Inflammatory macrophage (primary cell): ENCODE measurements around the gene EHF.
A peak's percentile ranks its signal among the peaks of the same experiment; 100 is the strongest.

Experiments used
- DNase-seq, 2 donors: peaks; one replicate each; pipeline ENCODE4 v3.0.0-alpha.2; 2020 to 2022

The EHF gene

DNA sequence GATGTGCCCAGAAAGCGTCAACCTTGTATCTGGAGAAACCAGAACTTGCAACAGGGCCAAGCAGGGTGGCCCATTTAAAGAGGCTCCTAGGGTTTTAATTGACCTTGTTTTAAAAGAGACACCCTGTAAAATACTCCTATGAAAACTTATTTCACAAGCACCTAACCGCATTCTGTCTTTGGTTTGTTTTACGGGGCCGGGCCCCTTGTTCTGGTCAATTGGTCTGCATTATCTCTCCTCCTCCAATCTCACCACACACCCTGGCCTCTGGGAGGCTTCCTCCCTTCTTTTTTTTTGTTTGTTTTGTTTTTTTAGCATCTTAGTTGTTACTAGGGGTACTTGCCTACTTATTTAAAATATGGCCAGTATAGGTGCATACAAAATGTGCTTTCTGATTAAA, 4.7 kb downstream of the EHF start:
- no peak for DNase-seq

DNA sequence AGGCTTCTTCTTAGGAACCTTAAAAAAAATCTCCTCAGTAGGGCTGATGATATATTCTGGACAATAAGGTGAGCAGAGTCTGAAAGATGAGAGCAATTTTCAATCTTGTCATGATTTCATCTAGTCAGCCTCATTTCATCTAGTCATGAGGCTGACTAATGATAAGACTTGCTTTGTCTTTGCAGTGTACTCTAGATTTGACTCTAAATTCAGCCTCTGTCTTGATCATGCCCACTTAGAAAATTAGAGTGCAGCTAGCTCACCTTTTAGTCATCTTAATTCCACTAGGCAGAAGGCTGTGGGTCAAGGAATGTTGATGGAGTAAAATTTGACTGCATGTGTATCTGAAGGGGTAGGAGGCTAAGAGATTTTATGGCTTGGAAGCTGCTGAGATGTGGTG, 5.5 kb downstream of the EHF start:
- DNase-seq: no peak

DNA sequence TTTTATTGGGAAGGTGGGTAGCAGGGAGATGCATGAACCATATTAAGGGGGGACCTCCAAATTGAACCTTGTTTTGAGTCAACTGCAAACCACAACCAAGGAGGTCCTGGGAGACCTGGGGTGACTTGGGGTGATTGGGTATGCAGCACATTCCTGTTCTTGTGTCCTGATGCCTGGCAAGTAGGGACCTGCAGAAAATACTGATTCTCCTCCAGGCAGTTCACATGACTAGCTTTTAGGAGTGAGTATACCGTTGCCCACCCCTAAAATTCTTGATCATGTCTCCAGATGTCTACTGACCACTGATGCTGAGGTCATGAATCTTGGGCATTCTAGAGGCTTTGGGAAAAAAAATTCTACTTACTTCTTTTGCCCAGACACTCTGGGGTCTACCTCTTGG, 6.3 kb downstream of the EHF start:
- DNase-seq: no peak

DNA sequence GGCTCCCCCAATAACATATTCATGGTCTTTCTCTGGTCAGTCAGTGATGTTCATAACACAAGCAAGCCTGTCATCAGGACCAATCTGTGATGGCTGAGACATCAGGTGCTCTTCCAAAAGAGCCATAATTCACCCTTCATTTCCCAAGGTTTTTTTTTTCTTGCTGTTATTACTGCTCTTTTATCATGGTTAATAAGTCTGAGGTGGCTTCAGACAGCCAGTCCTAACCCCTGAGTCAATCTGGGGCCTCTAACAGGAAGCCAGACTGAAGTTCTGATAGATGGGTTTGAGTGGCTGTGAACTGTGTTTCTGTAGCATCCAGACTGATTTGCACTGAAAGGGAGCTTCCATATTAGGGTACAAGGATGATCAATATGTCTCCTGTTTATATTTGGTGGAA, 8.8 kb downstream of the EHF start:
- DNase-seq: no peak

DNA sequence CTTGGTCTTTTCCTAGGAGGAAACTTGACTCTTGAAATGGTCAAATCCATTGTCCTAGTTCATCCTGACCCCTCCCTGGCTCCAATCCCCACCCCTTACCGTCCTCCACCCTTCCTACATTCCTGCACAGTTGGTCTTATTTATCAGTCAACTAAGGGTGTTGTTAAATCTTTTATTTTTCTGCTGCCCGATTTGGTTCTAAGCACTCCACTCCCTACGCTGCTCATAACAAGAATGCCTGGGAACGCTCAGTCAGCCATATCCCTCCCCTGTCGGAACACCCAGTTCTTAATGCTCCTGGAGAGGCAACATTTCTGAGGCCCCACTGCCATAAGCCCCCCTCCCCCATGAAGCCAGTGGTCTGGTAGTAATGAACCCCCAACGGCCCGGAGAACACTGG, 9.7 kb downstream of the EHF start:
- no peak for DNase-seq

DNA sequence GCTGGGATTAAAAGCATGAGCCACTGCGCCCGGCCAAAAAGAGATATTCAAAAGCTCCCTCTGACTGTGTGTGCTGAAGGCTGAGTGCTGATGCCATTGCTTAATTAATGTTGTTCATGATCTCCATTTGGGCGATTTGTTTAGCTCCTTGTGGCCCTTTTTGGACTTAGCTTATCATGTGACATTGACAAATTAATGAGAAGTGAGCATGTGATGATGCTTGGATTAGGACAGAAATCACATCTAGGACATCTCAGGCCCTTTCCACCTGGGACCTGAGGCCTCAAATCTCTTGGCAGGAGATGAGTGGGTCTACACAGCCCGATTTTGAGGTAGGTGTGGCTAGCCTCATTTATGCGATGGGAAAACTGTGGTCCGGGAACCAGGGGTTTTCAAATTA, 10.4 kb downstream of the EHF start:
- DNase-seq: no peak

DNA sequence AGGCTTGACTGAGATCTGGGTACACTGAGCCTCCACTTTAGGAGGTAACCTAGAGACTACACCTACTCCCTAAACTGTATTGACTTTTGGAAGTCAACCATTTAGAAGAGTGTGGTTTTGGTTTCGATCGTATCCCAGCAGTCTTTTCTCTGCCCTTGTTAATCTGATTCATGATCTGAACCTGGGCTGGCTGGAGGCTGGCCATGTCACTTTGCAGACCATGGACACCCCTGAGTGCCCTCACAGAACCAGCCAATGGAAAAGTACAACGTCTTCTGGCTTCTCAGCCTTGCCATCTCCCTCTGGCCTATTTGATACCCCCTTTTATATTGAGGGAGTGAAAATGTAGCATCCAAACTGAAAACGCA, 10.8 kb downstream of the EHF start:
- DNase-seq: no peak

DNA sequence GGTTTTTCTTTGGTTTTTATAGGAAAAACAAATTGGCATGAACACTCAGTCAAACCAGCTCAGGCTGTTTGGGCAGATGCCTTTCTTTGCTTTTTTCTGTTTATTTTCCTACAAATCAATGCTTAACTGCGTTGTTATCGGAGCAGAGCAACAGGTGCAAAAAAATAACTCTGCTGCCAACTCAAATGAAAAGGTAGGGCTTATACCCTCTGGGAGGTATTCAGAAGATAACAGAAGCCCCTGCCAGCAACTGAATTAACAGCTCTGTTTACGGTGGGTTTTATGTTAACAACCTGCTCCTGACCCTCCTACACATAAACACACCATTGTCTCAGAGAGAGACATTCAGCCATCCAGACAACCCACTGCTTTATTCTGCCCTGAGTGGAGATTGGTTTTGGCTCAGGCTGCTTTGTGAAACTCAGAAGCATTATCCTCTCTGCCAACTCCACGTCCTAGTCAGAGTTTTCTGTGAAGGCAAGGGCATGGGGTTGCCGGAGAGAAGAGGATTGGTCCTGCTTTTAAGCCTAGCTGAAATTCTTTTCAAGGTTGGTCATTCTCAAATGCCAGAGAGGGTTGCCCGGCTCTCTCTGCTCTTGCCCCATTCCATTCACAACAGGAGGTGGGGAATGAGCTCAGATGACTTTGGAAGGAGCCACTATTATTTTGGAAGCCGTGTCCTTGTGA, 11.4 kb downstream of the EHF start:
- DNase-seq: no peak

DNA sequence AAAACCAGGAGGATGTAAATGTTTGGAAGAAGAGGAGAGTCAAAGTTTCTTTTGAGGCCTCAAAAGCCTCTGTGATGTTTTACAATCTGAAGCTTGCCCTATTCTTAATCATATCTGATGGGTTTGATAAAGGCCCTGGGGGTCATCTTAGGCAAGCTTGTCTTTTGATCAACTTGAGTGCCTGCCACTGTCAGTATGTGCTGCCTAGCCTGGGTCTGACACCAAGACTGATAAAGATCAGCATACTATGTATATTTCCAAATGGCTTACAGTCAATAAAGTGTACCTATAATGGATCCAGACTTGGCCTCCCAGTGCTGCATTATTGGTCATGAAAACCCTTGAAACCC, 12.7 kb downstream of the EHF start:
- no peak for DNase-seq

DNA sequence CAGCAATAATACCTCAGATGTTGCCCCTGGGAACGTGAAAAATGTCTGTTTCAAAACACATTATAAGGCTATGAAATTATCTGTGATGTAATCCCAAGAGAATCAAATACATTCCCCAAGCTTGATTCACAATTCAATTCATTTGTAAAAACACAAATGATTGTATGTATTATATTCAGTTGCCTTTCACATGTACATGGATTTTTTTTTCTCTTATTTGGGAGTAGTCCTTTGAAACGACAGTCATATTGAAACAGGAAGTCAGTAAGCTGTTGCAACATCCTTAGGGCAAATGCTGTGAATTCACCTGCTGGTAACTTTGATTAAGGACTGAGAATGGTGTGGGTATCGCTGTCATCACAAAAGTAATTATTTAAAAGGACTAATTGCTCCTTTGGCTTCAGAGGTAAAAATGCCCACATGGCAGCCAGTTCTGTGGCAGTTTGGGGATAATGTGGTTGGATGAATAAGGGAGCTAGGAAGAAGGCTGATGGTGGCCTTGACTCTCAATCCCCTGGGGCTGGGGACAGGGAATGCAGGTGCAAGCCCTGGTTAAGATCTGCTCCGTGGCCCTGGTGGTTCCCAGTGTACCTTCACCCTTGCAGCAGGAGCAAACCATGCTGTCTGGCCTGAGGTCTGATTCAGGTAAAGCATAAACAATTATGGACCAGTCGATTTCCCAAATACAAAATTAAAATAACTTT, 13.2 kb downstream of the EHF start:
- DNase-seq: peak; percentile 84 to 92

DNA sequence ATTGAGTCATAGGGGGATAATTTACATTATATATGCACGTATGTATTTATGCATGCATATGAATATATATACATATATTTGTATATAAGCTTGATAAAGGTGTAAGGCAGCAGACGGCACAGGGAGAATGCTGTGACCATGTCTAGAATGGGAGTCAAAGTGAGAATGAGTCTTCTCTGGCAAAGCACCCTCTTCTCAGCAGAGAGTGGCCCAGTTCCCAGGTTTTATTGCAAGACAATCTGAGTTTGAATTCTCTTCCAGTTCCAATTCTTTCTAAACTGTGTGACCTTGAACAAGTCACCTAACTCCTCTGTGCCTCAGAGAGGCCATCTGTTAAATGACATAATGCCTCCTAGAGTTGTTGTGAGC, 13.8 kb downstream of the EHF start:
- DNase-seq: no peak

DNA sequence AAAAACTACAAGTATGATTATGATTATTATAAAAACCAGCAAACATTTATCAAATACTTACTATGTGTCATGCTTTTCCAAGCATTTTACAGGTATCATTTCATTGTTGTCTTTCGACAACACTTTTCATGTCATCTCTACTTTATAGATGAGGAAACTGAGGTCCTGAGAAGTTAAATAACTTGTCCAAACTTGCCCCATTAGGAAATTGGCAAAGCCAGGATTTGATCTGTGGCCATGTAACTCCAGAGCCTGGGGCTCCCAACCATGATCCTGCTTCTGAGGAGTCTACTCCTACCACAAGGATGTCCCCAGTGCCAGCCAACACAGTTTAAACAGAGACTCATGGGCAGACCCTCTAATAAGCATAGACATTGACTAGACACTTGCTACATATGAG, 15.2 kb downstream of the EHF start:
- no peak for DNase-seq

DNA sequence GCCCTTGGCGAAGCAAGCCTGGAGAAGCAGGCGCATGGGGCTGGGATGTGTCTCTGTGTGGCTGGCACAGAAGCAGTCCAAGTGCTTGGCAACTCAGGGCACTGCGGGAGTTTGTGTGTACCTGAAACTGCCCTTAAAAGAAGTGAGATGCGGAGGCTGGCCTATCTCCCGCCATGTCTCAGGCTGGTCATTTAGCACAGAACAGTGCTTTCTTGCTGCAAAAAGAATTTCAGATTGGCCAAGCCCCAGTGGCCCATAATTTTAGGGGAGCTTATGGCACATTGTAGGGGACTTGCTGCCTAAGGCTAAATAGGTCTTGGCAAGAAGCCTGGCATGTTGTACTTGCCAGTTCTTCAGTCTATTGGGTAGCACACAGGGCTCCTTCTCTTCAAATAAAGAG, 16.4 kb downstream of the EHF start:
- DNase-seq: no peak

DNA sequence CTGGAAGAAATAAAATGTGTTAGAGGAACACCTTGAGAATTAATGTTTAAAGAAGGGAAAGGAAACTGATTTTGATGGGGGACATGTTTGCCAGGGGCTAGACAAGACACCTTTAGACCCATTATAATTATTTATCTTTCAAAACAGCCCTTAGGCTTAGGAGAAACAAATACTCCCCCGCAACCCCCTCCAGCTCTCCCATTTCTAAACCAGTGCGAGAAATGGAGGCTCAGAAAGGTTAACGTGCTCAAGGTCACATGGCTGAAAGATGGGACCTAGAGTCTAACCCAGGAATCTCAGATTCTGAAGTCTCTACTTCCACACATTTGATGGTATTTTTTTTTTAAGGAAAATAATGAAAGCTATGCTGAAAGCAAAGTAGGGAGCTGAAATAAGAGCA, 18.0 kb downstream of the EHF start:
- DNase-seq: no peak

DNA sequence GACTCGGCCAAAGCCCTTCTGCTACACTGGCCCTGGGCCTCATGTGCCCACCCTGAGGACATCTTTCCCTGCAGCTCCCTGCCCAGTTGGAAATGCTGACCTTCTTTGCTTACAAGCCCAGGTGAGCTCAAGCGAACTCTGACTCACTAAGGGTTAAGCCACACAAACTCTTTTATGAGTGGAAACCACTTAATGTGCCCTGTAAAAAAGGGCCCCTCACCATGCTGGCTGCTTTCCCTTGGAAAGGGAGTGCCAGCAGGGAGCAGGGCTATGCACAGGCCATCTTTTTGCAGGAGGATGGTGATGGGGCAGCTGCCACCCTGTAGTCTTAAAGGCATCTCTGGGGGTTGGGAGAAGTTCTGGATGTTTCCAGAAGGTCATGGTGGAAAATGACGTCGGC, 18.7 kb downstream of the EHF start:
- no peak for DNase-seq

DNA sequence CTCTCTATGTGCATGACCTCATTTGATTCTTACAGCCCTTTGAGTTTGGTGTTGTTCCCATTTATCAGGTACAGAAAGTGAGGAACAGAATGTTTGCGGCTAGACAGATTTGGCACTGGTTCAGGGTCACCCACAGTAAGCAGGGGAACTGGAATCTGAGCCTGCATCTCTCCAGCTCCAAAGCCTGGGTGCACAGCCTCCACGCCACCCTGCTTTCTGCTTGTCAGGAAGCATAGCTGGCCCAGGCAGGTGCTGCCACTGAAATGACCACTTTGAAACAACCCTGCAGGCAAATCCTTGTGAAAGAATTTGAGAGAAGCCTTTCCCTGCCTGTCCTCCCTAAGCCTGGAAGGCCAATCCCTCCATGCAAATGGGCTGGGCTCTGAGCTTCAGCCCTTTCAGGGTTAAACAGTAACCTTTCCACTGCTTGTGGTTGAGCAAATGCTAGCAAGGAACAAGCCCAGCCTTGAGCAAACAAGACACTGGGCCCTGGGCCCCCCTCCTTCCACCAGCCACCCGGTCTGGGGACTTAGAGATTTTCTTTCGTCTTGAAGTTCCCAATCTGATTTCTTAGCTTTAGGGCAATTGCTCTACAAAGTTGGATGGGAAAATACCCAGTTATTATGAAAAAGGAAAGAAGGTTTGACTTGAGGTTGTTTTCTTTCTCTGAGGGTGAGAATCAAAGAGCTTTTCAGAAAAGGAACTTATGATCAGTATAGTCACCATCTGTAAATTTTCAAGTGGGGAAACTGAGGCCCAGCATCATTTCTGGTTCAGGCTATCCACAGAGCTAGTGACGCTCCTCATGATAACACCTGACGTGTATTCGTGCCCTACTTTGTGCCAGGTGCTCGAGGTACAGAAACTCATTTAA, 19.4 kb downstream of the EHF start:
- no peak for DNase-seq

DNA sequence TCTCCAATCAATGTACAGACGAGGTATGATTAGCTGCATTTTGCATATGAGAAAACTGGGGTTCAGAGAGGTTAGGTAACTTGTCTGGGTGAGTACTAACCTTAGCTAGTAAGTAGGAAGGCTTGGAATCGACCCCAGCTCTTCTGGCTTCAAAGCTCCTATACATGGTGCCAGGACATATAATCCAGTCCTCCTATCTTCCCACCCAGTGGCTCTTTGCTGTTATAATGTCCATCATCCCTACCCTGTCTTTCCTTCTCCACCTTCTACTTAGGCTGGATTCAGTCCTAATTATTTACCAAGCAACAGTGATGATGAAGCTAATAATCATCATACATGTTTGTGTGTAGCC, 20.0 kb downstream of the EHF start:
- no peak for DNase-seq

DNA sequence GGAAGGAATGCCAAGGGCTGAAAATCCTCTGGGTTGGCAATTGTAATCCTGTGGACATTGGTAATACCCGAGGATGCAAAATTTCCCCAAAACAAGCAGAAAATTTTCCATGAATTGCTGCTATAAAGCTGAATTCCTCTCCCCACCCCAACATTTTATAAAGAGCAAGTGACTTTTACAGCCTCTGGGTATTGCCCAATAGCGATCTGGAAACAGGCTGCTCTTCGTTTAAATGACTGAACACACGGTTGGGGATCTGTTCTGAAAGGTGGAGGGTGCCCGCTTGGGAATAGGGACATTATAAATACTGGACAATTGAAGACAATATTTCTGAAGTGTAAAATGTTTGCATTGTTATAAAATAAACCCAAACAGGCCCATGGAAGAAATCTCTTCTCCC, 20.6 kb downstream of the EHF start:
- no peak for DNase-seq

DNA sequence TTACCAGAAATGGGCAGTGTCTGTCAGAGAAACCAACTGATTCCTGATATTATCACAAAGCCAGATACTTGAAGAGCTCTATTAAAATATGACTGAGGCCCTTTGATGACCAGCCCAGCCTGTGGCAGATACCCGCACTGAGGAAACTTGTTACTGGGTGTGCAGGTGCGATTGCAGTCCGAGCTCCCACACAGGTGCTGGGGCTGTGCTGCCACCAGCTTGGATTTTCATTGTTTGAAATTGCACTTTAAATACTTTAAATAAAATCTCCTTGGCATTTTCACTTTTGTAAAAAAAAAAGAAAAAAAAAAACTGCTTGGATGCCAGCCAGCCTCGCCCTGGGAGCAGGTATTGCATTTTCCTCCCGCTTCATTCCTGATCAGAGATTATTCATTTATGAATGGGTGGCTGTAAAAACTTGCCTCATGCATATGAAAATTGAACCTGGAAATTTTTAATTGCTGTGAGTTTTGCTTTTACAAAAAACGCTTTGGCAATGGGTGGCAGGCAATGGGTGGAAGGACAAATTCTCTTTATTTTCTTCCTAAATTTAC, 21.2 kb downstream of the EHF start:
- no peak for DNase-seq

DNA sequence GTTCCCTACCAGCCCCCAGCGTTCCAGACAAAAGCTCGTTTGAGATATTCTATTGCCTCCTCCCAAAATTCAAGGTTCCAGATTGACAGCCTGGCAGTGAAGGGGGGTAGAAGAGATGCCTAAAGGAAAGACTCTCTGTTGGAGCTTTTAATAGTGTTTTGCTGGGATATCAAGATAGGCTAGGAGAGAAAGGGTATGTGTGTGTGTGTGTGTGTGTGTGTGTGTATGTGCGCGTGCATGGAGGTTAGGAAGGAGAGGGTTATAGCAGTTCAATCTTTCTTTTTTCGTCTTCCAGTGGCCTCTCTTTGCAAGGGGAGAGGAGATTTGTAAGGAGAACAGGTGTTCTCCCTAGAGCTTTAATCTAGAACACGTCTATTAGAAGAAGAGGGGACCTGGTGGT, 22.0 kb downstream of the EHF start:
- no peak for DNase-seq

DNA sequence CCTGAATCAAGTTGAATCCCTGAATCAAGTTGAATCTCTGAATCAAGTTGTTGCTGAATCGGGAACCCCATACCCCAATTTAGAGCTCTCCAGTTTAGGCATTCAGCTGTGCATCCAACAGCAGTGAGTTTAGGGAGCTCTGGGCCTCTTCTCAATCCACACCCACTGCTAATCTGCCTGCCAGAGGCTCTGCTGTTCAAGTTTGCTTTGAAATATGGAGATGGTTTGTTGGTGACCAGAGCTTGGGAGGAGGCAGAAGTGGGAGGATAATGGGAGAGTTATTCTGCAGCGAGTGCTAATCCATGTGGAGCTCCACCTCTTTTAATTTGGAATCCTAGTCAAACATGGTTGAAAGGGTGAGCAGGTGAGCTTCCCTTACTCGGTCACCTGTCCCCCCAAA, 22.4 kb downstream of the EHF start:
- DNase-seq: no peak

DNA sequence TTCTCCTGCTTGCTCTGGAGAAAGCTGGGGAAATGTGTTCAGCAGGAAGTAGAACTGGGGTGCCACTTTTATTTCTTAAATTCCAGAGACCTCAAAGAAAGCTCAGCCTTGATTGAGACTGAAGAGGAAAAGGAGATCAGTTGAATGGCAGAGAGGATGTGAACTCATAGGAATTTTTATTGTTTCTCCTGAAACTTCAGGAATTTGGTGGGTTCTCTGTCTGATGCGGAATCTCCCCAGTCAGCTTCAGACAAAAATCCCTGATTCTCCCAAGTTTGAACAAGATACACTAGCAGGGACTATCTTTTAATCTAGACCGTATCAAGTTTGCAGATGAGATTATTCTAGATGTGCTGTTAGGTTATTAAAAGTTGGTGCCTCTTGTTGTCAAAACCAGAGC, 23.0 kb downstream of the EHF start:
- DNase-seq: no peak

DNA sequence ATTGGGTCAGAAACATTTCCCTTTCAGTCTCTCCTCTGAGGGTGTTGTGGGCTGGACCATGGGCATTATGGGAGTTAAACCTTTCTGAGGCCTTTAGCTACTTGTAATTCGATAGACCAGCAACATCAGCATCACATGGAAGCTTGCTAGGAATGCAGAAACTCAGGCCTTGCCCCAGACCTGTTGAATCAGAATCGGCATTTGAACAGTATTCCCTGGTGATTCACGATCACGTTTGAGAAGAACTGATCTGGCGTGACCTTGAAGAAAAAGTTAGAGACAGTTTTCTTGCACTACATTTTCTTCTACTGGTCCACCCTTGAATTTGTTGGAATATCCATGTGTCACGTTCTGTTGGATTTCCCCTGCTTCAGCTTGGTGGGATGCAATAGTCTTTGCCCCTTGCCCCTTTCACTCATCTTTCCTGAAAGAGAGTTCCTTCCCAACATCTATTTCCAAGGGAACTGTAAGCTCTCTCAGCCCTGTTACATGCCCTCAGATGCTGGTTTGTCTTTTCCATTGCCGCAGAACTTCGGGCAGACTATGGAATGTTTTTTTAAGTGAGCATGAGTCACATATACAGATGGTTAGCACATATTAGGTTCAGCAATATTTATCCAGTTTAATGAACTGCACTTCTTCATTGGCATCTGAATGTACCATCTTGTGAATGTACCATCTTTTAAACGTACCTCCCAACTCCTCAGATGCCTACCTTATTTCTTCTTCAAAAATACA, 23.9 kb downstream of the EHF start:
- no peak for DNase-seq
